ENCODE measurements around the gene PSMD1.
"Not testable (repeated sequence)": the region's sequence is repeated elsewhere in the genome, so short reads cannot be mapped to it uniquely, and the experiment has no call there.

The PSMD1 gene

DNA sequence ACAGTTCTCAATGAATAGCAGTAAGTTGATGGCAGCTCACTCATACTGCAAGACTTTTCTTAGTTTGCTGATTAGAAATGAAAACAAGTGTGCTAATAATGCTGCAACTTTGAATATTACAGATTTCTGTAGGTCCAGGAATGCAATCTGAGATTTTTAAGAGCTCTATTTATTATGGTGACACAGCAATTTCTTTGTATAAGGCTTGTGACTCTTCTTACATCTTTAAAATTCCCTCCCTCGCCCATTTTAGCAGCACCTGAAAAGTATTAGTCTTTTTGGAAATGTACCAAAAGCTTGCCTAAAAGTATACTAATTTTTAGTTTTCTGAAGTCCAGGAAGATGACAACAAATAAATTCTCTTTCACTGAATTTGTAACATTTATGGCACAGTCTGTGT lies 72.5 kb downstream of the PSMD1 start:
- no peak for TF ChIP-seq ZNF274 (IDR thresholded peaks at IDR 0.05; ENCODE audit: low read depth, low read length)
- no peak overlapping the region for H3K4me3 ChIP-seq (ENCODE audit: low read length)

DNA sequence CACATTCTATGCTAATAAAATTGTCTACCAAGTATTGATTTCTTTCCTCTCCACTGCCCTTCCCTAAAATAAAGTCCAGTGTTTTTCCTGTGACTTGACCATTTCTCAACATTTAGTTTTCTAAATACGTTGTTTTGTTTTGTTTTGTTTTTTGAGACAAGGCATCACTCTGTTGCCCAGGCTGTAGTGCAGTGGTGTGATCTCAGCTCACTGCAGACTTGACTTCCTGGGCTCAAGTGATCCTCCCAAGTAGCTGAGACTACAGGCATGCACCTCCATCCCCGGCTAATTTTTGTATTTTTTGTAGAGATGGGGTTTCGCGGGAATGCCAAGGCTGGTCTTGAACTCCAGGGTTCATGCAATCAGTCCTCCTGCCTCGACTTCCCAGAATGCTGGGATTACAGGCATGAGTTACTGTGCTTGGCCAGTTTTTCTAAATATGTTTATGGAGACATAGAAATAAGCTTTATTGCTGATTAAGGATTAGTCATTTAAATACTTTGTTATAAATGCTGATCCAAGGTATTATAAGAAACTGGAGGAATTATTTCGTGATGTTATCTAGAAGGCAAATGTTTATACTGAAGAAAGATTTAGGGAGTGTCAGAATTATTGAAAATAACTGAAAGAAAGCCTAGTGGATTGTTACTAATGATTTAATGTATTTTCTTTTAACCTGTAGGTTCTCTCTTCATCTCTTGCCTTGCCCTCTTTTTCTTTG lies 73.8 kb downstream of the PSMD1 start:
- no peak for TF ChIP-seq ZNF274 (IDR thresholded peaks at IDR 0.05; ENCODE audit: low read depth, low read length)
- H3K4me3 ChIP-seq (ENCODE audit: low read length), result no peak overlapping the region

DNA sequence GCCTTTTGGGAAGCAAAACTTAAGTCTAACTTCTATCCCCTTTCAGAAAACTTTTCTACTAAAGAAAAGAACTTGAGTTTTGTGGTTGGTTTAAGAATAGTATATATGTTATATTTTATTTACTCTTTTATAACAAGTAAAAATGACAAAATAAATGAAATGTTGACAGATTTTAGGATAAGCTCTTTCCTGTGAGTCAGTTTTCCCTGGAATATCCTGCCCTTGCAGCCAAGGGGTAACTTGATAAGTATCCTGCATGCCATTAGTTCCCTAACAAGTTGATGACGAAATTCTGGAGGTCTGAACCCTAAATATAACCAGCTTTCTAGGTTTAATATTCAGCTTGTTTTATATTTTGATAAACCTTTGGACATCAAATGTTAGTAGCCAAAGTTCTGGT lies 75.5 kb downstream of the PSMD1 start:
- no peak for TF ChIP-seq ZNF274 (IDR thresholded peaks at IDR 0.05; ENCODE audit: low read depth, low read length)
- no peak overlapping the region for H3K4me3 ChIP-seq (ENCODE audit: low read length)

DNA sequence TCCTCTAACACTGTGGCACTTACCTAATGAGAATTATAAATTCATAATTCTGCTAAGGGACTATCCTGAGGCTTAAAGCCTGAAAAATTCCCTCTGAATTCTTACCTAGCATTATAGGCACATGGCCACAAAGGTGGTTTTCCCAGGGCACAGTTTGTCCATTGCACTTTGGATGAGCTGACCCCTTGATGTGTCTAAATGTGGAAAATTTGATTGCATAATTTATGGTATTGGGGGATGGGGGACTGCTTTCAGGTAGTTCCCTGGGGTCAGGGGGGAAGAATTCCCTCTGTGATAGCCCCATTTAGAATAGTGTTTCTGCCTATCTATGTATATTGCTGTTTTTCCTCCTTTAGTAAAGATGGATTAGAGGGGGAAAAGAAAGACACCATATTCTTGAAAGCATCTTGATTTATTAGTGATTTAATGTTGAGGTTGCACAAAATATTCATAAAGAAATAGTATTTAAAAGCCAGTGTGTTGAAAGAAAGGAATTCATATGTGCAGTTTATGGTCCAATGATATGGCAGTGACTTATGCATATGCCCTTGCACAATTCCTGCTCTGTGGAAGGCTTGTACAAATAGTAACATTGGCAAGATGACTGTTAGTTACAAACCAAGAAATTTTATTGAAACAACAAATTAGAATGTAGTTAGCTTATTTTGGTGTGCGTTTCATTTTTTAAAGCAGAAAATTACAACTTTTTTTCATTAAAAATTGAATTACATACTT lies 76.9 kb downstream of the PSMD1 start:
- TF ChIP-seq ZNF274 (IDR thresholded peaks at IDR 0.05; ENCODE audit: low read depth, low read length), result no peak
- H3K4me3 ChIP-seq (ENCODE audit: low read length), result no peak overlapping the region

DNA sequence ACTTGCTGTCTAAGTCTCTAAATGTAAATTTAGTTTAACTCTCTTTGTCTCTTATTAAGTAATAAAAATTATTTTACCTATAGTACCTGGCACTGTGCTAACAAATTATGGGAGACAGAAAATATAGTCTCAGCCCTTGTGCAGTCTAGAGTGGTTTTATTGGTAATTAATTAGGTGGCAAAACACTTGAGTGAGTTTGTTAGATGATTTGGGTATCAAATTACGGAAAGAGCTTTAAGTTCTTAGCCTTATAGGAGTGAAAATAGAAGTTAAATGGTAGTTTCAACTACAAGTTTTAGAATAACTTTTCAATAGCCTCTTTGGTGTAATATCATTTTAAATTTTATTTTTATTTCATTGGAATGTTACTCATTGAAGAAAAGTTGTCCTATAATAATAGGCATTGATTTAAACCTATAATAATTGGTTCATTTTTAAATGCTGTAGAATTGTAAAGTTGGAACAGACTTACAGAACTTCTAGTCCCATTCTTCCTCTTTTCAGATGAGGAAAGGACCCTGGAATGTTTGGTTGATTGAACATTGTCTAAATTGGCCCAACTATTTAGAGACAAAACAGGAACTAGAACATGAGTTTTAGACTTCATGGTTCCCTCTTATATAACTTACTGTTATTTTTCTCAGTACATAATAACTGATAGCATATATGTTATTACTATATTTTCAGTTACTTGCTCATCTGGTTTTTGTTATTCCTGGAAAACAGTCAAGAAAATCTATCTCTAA lies 78.4 kb downstream of the PSMD1 start:
- TF ChIP-seq ZNF274 (IDR thresholded peaks at IDR 0.05; ENCODE audit: low read depth, low read length), result no peak
- no peak overlapping the region for H3K4me3 ChIP-seq (ENCODE audit: low read length)

DNA sequence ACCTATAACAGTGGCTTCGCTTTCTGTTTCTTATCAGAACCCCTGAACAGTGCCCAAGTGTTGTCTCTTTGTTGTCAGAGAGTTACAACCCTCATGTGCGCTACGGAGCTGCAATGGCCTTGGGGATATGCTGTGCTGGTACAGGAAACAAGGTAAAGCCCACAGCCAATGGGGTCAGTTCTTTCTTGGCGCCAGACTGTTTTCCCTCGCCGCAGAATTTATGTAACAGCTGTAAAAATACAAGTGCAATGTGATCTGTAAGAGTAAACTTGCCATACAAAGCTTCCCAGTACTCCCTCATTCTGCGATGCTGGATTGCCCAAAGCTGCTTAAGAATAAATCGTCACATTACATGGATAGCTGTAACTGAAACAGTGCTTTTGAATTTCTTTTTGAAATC lies 82.0 kb downstream of the PSMD1 start:
- TF ChIP-seq ZNF274 (IDR thresholded peaks at IDR 0.05; ENCODE audit: low read depth, low read length), result no peak
- H3K4me3 ChIP-seq (ENCODE audit: low read length), result no peak overlapping the region

DNA sequence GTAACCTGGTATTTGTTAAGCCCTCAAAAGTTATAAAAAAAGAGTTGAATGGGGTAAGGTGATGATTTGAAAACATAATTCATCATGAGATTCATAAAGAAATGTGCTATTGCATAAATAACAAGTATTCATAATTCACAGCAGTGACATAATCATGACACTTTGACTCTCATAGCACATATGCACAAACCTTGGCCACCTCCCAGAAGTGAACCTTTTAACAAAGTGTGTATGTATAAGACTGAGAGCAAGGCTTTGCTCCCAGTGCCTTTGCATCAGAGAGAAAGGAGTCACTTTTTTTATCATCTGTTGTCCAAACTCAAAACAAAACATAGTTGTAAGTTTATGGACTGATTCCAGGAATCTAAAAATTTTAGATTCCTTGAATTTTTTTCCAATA lies 83.1 kb downstream of the PSMD1 start:
- H3K4me3 ChIP-seq (ENCODE audit: low read length), result no peak overlapping the region
- no peak for TF ChIP-seq ZNF274 (IDR thresholded peaks at IDR 0.05; ENCODE audit: low read depth, low read length)

DNA sequence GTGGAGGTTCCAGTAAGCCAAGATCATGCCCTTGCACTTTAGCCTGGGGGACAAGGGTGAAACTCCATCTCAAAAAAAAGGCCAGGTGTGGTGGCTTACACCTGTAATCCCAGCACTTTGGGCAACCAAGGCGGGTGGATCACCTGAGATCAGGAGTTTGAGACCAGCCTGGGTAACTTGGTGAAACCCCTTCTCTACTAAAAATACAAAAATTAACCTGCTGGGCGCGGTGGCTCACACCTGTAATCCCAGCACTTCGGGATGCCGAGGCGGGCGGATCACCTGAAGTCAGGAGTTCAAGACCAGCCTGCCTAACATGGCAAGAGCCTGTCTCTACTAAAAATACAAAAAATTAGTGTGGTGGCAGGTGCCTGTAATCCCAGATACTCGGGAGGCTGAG lies 84.1 kb downstream of the PSMD1 start:
- not testable (repeated sequence) for H3K4me3 ChIP-seq (ENCODE audit: low read length)

DNA sequence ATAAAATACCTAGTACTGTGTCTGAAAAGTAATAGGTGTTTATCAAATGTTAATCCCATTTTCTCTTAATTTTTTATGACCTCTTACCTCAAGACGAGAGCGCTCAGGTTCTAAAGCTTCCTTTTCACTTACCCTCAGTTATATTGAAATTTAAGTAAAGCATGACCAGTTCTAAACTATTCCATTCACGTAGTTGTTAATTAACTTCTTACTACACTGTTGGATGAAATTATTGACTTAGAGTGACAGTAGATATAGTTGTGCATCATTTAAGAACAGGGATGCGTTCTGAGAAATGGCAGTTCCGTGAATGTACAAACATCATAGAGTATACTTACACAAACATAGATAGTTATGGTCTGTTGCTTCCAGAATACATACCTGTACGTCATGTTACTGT lies 88.2 kb downstream of the PSMD1 start:
- no peak overlapping the region for H3K4me3 ChIP-seq (ENCODE audit: low read length)
- no peak for TF ChIP-seq ZNF274 (IDR thresholded peaks at IDR 0.05; ENCODE audit: low read depth, low read length)

DNA sequence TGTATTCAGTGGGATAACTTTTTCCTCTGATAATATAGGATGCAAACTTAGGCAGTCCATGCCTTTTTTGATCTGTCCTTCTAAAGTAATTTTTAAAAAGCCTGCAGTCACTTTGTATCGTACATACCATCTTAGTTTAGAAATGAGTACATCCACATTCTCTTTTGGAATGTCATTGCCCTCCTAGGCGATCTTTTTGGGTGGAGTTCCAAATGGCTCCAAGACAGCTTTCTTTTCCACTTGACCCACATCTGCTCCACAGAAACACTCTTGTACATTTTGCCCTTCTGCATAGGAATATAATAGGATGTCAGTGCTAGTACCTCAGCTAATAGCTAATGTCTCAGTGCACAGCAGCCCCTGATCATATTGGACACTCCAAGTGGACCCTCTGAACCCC lies 90.0 kb downstream of the PSMD1 start:
- TF ChIP-seq ZNF274 (IDR thresholded peaks at IDR 0.05; ENCODE audit: low read depth, low read length), result no peak

DNA sequence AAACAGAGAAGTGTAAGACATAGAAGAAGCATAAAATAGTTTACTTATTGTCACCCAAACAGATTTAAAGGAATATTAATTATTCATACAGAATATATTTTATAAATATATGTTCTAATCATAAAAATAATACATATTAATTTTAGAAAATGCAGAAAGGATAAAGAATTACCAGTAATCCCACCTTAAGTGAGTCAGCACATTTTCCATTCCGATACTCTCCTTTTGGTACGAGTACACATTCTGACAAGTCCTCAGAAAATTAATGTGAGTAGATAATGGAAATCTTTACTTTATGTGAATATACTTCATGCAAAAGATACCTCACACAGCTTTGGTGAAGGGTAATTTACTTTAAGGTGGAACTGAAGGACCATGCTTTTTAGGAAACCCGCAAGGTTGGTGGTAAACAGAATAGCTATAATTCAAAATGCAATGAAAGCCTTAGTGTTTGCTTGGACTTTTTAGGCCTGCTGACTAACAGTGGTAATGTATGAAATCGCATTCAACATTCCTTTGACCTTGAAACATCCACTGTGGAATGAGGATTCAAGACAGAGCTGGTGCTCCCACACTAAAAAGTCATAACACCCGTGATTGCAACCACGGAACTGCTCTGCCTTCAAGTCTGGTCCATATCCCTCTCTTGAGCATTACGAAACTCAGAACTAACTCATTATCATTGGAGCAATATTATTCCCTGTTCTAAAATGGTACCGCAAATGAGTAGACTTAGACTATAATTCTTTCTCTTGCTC lies 96.3 kb downstream of the PSMD1 start:
- TF ChIP-seq ZNF274 (IDR thresholded peaks at IDR 0.05; ENCODE audit: low read depth, low read length), result no peak
- no peak overlapping the region for H3K4me3 ChIP-seq (ENCODE audit: low read length)

More for the DNA sequence above, 90.0 kb downstream of the PSMD1 start:
- H3K4me3 ChIP-seq (ENCODE audit: low read length), result no peak overlapping the region

DNA sequence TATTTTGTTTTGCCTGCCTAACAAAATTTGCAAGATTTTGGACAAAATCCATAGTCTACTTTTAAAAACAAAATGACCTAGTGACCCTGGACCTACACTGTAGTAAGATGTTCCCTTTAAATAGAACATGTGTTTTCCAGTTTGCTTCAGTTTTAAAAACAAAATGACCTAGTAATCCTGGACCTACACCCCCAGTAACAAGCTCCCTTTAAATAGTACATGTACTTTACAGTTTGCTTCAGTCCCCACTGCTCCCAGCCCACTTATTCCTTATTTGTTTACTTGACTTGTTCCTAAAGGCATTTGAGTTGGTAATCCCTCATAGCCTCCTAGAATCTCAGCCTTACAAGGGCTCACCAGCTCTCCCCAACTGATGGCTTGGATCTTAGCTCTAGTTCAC lies 102.6 kb downstream of the PSMD1 start:
- no peak overlapping the region for H3K4me3 ChIP-seq (ENCODE audit: low read length)
- TF ChIP-seq ZNF274 (IDR thresholded peaks at IDR 0.05; ENCODE audit: low read depth, low read length), result no peak

DNA sequence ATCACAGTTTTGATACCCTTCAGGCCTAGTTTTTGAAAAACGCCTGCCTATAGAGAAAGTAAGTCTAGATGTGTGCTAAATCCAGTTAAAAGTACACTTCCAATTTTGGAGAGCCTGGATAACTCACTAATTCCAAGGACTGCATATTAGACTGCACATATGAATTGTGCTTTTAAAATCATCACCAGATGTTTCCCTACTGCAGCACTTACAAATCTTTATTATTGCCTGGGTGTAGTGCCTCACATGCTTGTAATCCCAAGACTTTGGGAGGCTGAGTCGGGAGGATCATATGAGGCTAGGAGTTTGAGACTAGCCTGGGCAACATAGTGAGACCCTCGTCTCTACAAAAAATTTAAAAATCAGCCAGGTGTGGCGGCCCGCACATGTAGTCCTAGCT lies 104.0 kb downstream of the PSMD1 start:
- no peak for TF ChIP-seq ZNF274 (IDR thresholded peaks at IDR 0.05; ENCODE audit: low read depth, low read length)
- H3K4me3 ChIP-seq (ENCODE audit: low read length), result no peak overlapping the region

DNA sequence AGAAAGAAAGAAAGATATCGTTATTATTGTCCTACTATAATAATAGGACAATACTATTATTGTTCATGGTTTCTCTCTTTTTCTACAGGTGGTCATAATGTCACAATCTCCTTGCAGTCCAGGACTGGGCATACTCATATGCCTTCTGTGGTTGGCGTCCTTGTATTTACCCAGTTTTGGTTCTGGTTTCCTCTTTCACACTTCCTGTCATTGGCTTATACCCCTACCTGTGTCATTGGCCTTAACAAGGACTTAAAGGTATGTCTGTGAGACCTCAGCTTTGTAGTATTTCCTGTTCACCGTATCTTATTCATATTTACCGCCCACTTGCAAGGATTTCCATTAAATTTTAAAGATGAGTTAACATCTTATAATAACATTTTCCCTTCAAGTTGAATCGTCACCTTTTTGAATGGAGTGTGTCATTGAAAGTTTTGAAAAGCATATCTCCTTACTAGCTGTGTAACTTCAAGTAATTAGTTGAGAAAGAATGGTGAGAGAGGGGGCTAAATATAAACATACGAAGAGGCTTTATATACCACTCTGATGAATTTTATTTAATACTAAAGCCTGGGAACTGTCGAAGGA lies 104.7 kb downstream of the PSMD1 start:
- H3K4me3 ChIP-seq (ENCODE audit: low read length), result no peak overlapping the region
- TF ChIP-seq ZNF274 (IDR thresholded peaks at IDR 0.05; ENCODE audit: low read depth, low read length), result no peak

All from GM08714 (cell line).